ENCODE data around the gene ALDH1L1.

DNA sequence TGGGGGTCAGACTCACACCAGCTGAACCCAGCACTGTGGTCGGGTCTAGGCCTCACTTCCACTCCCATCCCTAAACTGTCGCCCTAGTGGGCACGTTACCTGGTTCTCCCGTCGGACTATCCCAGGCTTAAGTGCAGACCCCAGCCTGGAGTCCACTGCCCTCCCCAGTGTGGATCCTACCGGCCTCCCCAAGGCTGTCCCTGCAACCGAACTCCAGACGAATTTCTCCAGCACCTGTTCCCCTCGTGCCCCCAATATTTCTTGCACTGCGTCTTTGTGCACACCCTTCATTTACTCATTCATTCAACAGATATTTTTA is 122.9 kb downstream of the ALDH1L1 start:
- TF ChIP-seq, protein P1, sequence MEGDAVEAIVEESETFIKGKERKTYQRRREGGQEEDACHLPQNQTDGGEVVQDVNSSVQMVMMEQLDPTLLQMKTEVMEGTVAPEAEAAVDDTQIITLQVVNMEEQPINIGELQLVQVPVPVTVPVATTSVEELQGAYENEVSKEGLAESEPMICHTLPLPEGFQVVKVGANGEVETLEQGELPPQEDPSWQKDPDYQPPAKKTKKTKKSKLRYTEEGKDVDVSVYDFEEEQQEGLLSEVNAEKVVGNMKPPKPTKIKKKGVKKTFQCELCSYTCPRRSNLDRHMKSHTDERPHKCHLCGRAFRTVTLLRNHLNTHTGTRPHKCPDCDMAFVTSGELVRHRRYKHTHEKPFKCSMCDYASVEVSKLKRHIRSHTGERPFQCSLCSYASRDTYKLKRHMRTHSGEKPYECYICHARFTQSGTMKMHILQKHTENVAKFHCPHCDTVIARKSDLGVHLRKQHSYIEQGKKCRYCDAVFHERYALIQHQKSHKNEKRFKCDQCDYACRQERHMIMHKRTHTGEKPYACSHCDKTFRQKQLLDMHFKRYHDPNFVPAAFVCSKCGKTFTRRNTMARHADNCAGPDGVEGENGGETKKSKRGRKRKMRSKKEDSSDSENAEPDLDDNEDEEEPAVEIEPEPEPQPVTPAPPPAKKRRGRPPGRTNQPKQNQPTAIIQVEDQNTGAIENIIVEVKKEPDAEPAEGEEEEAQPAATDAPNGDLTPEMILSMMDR (conservative IDR thresholded peaks at IDR 0.05), result no peak
- TF ChIP-seq EZH2 (IDR thresholded peaks at IDR 0.05; ENCODE audit: low read depth), result no peak
